GM06990 (cell line): Measurements from ENCODE around the gene TRIM47.

ENCODE experiments used
- DNase-seq: peaks from one replicate; pipeline ENCODE4 v3.0.0-alpha.2; 2011; ENCODE audit not compliant: insufficient read length; ENCODE audit errors: extremely low read depth
- H3K27me3 ChIP-seq: replicated peaks from 2 replicates; pipeline ENCODE4 v1.6.0; 2011; ENCODE audit warnings: low read length; ENCODE audit not compliant: control insufficient read depth, insufficient read depth
- H3K36me3 ChIP-seq: 2 replicates; pipeline ENCODE4 v1.5.1; 2011; ENCODE audit warnings: low read length; ENCODE audit not compliant: control insufficient read depth, insufficient read depth
- H3K4me3 ChIP-seq: replicated peaks from 2 replicates; pipeline ENCODE4 v1.5.1; 2011; ENCODE audit warnings: low read depth, mild to moderate bottlenecking, control low read depth, low read length
- TF ChIP-seq, protein P1 (sequence below): IDR thresholded peaks from 2 replicates; pipeline ENCODE4 v1.5.1; 2011; ENCODE audit warnings: low read length, control low read depth, mild to moderate bottlenecking, inconsistent platforms; ENCODE audit not compliant: insufficient read depth, poor library complexity, severe bottlenecking

The TRIM47 gene, protein sequence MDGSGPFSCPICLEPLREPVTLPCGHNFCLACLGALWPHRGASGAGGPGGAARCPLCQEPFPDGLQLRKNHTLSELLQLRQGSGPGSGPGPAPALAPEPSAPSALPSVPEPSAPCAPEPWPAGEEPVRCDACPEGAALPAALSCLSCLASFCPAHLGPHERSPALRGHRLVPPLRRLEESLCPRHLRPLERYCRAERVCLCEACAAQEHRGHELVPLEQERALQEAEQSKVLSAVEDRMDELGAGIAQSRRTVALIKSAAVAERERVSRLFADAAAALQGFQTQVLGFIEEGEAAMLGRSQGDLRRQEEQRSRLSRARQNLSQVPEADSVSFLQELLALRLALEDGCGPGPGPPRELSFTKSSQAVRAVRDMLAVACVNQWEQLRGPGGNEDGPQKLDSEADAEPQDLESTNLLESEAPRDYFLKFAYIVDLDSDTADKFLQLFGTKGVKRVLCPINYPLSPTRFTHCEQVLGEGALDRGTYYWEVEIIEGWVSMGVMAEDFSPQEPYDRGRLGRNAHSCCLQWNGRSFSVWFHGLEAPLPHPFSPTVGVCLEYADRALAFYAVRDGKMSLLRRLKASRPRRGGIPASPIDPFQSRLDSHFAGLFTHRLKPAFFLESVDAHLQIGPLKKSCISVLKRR

DNA sequence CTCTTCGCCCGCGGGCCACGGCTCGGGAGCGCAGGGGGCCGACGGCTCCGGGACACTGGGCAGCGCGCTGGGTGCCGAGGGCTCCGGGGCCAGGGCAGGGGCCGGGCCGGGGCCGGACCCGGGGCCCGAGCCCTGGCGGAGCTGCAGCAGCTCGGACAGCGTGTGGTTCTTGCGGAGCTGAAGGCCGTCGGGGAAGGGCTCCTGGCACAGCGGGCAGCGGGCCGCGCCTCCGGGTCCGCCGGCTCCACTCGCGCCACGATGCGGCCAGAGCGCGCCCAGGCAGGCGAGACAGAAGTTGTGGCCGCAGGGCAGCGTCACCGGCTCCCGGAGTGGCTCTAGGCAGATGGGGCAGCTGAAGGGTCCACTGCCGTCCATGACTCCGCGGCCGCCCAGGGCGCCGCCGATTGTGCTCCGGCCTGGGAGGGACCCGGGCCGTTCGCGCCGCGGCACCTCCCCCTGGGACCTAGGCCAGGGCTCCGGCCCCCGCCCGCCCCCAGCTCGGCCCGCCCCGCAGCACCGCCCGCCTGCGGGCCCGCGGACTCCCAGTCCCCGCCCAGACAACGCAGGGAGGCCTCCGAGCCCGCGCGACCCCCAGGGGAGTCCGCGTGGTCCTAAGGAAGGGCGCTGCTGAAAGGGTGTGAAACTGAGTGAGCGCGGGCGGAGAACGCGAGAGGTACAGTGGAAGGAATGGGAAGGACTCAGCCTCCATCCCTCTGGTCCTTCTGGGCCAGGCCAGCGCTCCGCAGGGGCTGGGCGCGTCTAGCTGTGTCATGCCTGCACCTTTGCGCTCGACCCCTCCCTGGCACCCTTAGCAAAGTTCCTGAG lies at the start of gene TRIM47:
Gene TRIM47, minus strand, starts transcription at position 408 of the 825 bp plus-strand sequence. Its CDS starts 33 bp downstream, at position 375.
- H3K36me3 ChIP-seq, result no peaks in the 10 kb centered on the region
- no peaks in the 10 kb centered on the region for H3K27me3 ChIP-seq
- DNase-seq, result peak; percentile 59
- H3K4me3 ChIP-seq, result peak within 1 kb of the TSS; percentile 58
- TF ChIP-seq, protein P1, sequence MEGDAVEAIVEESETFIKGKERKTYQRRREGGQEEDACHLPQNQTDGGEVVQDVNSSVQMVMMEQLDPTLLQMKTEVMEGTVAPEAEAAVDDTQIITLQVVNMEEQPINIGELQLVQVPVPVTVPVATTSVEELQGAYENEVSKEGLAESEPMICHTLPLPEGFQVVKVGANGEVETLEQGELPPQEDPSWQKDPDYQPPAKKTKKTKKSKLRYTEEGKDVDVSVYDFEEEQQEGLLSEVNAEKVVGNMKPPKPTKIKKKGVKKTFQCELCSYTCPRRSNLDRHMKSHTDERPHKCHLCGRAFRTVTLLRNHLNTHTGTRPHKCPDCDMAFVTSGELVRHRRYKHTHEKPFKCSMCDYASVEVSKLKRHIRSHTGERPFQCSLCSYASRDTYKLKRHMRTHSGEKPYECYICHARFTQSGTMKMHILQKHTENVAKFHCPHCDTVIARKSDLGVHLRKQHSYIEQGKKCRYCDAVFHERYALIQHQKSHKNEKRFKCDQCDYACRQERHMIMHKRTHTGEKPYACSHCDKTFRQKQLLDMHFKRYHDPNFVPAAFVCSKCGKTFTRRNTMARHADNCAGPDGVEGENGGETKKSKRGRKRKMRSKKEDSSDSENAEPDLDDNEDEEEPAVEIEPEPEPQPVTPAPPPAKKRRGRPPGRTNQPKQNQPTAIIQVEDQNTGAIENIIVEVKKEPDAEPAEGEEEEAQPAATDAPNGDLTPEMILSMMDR, result no peak

- TF ChIP-seq, protein P1, result peak; percentile 51
- no peak overlapping the region for H3K4me3 ChIP-seq
- DNase-seq, result no peak
- peaks cover 3% of the 10 kb centered on the region for H3K36me3 ChIP-seq
- H3K27me3 ChIP-seq, result no peaks in the 10 kb centered on the region
These were observed 49.0 kb upstream of the TRIM47 start for GRCh38 chr17:75927286-75927922.

GRCh38 chr17:75926456-75926855 lies 48.1 kb upstream of the TRIM47 start:
- TF ChIP-seq, protein P1, result no peak
- no peak overlapping the region for H3K4me3 ChIP-seq
- H3K36me3 ChIP-seq, result peaks cover 3% of the 10 kb centered on the region
- H3K27me3 ChIP-seq, result no peaks in the 10 kb centered on the region
- DNase-seq, result no peak

DNA sequence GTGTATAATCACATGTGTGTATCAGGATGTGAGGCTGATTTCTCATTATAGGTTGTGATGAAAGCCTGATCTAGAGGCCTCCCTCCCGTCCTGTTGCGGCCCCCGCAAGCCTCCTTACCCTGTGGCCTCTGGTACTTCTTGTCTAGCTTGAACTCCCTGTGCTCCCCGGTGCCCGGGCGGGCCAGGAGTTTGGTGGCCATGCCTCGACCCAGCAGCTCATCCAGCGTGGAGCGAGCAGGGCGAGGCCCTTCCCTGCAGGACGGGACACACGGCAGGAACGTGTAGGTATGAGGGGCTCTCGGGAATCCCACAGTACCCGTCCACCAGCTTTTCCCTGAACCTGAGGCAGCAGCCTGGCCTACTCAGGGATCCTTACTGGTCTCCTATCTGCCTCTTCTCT lies 47.5 kb upstream of the TRIM47 start:
- H3K36me3 ChIP-seq, result peaks cover 3% of the 10 kb centered on the region

GRCh38 chr17:75925103-75925502 lies 46.7 kb upstream of the TRIM47 start:
- DNase-seq, result no peak
- TF ChIP-seq, protein P1, result no peak
- H3K36me3 ChIP-seq, result peaks cover 3% of the 10 kb centered on the region
- no peaks in the 10 kb centered on the region for H3K27me3 ChIP-seq
- no peak overlapping the region for H3K4me3 ChIP-seq

More for the DNA sequence above, 47.5 kb upstream of the TRIM47 start:
- TF ChIP-seq, protein P1, result no peak
- Histone ChIP-seq H3K4me3 (no peak overlapping the region), H3K27me3 (no peaks in the 10 kb centered on the region)
- no peak for DNase-seq
